ENCODE results near the gene EPN2.

- TF ChIP-seq EZH2 (IDR thresholded peaks at IDR 0.05; ENCODE audit: low read depth, unreplicated experiment) (no peak), CREB1 (CRISPR knock-in tag; IDR thresholded peaks at IDR 0.05; ENCODE audit: low read depth) (no peak), POLR2AphosphoS5 (IDR thresholded peaks at IDR 0.05; ENCODE audit: low read depth) (no peak)
- TF ChIP-seq, protein P1, sequence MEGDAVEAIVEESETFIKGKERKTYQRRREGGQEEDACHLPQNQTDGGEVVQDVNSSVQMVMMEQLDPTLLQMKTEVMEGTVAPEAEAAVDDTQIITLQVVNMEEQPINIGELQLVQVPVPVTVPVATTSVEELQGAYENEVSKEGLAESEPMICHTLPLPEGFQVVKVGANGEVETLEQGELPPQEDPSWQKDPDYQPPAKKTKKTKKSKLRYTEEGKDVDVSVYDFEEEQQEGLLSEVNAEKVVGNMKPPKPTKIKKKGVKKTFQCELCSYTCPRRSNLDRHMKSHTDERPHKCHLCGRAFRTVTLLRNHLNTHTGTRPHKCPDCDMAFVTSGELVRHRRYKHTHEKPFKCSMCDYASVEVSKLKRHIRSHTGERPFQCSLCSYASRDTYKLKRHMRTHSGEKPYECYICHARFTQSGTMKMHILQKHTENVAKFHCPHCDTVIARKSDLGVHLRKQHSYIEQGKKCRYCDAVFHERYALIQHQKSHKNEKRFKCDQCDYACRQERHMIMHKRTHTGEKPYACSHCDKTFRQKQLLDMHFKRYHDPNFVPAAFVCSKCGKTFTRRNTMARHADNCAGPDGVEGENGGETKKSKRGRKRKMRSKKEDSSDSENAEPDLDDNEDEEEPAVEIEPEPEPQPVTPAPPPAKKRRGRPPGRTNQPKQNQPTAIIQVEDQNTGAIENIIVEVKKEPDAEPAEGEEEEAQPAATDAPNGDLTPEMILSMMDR (conservative IDR thresholded peaks at IDR 0.05; ENCODE audit: low read depth in 2 of 2) = no peak
- TF ChIP-seq, protein P2, sequence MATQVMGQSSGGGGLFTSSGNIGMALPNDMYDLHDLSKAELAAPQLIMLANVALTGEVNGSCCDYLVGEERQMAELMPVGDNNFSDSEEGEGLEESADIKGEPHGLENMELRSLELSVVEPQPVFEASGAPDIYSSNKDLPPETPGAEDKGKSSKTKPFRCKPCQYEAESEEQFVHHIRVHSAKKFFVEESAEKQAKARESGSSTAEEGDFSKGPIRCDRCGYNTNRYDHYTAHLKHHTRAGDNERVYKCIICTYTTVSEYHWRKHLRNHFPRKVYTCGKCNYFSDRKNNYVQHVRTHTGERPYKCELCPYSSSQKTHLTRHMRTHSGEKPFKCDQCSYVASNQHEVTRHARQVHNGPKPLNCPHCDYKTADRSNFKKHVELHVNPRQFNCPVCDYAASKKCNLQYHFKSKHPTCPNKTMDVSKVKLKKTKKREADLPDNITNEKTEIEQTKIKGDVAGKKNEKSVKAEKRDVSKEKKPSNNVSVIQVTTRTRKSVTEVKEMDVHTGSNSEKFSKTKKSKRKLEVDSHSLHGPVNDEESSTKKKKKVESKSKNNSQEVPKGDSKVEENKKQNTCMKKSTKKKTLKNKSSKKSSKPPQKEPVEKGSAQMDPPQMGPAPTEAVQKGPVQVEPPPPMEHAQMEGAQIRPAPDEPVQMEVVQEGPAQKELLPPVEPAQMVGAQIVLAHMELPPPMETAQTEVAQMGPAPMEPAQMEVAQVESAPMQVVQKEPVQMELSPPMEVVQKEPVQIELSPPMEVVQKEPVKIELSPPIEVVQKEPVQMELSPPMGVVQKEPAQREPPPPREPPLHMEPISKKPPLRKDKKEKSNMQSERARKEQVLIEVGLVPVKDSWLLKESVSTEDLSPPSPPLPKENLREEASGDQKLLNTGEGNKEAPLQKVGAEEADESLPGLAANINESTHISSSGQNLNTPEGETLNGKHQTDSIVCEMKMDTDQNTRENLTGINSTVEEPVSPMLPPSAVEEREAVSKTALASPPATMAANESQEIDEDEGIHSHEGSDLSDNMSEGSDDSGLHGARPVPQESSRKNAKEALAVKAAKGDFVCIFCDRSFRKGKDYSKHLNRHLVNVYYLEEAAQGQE (IDR thresholded peaks at IDR 0.05; ENCODE audit: unreplicated experiment) = no peak
Measured at GRCh38 chr17:19385521-19385983, 148.4 kb downstream of the EPN2 start.
